PC-3 (cell line): ENCODE measurements around the gene TEX14.

Experiments
- CTCF ChIP-seq: fragments of 300-600 bp; sonication (generic); conservative IDR thresholded peaks from 2 replicates; pipeline ENCODE4 v1.5.1; 2017; ENCODE audit warnings: antibody characterized with exemption, low read depth, mild to moderate bottlenecking, low read length
- EZH2 ChIP-seq: fragments of 300-600 bp; sonication (generic); IDR thresholded peaks from one replicate; pipeline ENCODE4 v1.6.1; 2017; ENCODE audit warnings: antibody characterized with exemption, mild to moderate bottlenecking, low read length; ENCODE audit not compliant: unreplicated experiment
- EZH2phosphoT487 ChIP-seq: fragments of 300-600 bp; sonication (generic); IDR thresholded peaks from 2 replicates; pipeline ENCODE4 v1.6.1; 2018; ENCODE audit warnings: mild to moderate bottlenecking, antibody characterized with exemption, low read length, borderline replicate concordance

- TF ChIP-seq CTCF = no peak
- no peak for TF ChIP-seq EZH2
- no peak for TF ChIP-seq EZH2phosphoT487
Measured at GRCh38 chr17:58730937-58731336, 39.1 kb upstream of the TEX14 start.
